Measurements from ENCODE around the gene NECTIN3.

- TF ChIP-seq POLR2A (IDR thresholded peaks at IDR 0.05; ENCODE audit: low read length) (no peak), GATA1 (IDR thresholded peaks at IDR 0.05; ENCODE audit: low read depth, low read length) (no peak)
These were observed 155.6 kb downstream of the NECTIN3 start for GRCh38 chr3:111227216-111227615.
